ENCODE results near the gene ALG8. TPM values are rescaled to one million over a fixed set of nuclear protein-coding genes. Genes with fewer than 3 reads are reported as not detected.

The ALG8 gene
- total and polyA plus RNA-seq, 2 experiments from 2014 or later: 41.6 to 57.2 TPM

DNA sequence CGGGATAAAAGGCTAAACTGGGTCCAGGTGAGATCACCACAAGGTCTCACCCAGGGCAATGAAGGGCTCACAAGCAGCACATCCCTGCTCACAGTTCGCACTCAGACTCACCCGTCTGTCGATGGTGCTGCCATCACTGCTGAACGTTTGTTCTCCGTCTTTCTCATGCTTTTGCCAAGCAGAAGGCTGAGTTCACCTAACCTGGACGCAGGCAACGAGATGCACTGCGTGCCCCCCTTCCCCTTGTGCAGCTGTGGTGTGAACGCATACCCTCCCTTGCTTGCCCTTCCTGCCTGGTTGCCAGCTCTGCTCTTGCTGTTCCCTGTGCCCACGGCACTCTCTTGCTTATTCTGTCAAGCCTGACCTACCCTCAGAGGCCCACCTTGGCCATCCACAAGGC is 31.0 kb upstream of the ALG8 start:
- peaks cover 18% of the 10 kb centered on the region for H3K4me1 ChIP-seq (ENCODE audit: insufficient read depth)
- no peaks in the 10 kb centered on the region for H3K9me3 ChIP-seq (ENCODE audit: low read depth)
- in situ Hi-C loops (cut with MboI): no loop called here
- peaks cover 20% of the 10 kb centered on the region for H3F3A ChIP-seq (ENCODE audit: insufficient read depth)
- H4K20me1 ChIP-seq (ENCODE audit: insufficient read depth): no peaks in the 10 kb centered on the region
- H3K9me2 ChIP-seq (ENCODE audit: insufficient read depth): no peaks in the 10 kb centered on the region
- peaks cover 8% of the 10 kb centered on the region; the same call in 1 of the 2 replicates for H3K36me3 ChIP-seq (ENCODE audit: low read depth)
- WGBS, 2 experiments (ENCODE audit: low coverage in 1 of 2, low lambda C conversion rate in 2 of 2, missing lambda C conversion rate in 2 of 2): 87 to 91% methylated on average over 11 of the region's 11 CpGs
- no peaks in the 10 kb centered on the region for H3K79me2 ChIP-seq (ENCODE audit: insufficient read depth)
- no peak for TF ChIP-seq EZH2 (IDR thresholded peaks at IDR 0.05; ENCODE audit: insufficient read depth, poor library complexity, severe bottlenecking)
- no peak for TF ChIP-seq EZH2phosphoT487 (IDR thresholded peaks at IDR 0.05; ENCODE audit: insufficient read depth, low read depth)
- no peaks in the 10 kb centered on the region for H3K27me3 ChIP-seq (replicated peaks; ENCODE audit: insufficient read depth)
- H3K27ac ChIP-seq: no peak overlapping the region
- no peak overlapping the region for H3K4me3 ChIP-seq
- no peak for DNase-seq
- no peak overlapping the region for H3K4me2 ChIP-seq (ENCODE audit: unreplicated experiment)
- H2AFZ ChIP-seq: no peak overlapping the region
- H3K9ac ChIP-seq: no peak overlapping the region

GRCh38 chr11:78168539-78169477 is 29.4 kb upstream of the ALG8 start:
- Histone ChIP-seq H4K20me1 (ENCODE audit: insufficient read depth) (no peaks in the 10 kb centered on the region), H3K79me2 (ENCODE audit: insufficient read depth) (no peaks in the 10 kb centered on the region), H3K4me1 (ENCODE audit: insufficient read depth) (peaks cover 18% of the 10 kb centered on the region), H2AFZ (peak overlapping the region; percentile 70), H3K36me3 (ENCODE audit: low read depth) (peaks cover 8% of the 10 kb centered on the region; the same call in 1 of the 2 replicates), H3K9me2 (ENCODE audit: insufficient read depth) (no peaks in the 10 kb centered on the region), H3F3A (ENCODE audit: insufficient read depth) (peaks cover 20% of the 10 kb centered on the region), H3K27me3 (replicated peaks; ENCODE audit: insufficient read depth) (no peaks in the 10 kb centered on the region), H3K27ac (peak overlapping the region; percentile 92), H3K9ac (peak overlapping the region; percentile 76), H3K4me2 (ENCODE audit: unreplicated experiment) (peak overlapping the region; percentile 45), H3K9me3 (ENCODE audit: low read depth) (no peaks in the 10 kb centered on the region), H3K4me3 (no peak overlapping the region)
- in situ Hi-C loops (cut with MboI): no loop called here
- 21 to 24% methylated on average over 16 to 17 of the region's 17 CpGs for WGBS, 2 experiments (ENCODE audit: low coverage in 1 of 2, low lambda C conversion rate in 2 of 2, missing lambda C conversion rate in 2 of 2)
- TF ChIP-seq EZH2phosphoT487 (IDR thresholded peaks at IDR 0.05; ENCODE audit: insufficient read depth, low read depth) (no peak), EZH2 (IDR thresholded peaks at IDR 0.05; ENCODE audit: insufficient read depth, poor library complexity, severe bottlenecking) (no peak)
- DNase-seq: peak; percentile 85

DNA sequence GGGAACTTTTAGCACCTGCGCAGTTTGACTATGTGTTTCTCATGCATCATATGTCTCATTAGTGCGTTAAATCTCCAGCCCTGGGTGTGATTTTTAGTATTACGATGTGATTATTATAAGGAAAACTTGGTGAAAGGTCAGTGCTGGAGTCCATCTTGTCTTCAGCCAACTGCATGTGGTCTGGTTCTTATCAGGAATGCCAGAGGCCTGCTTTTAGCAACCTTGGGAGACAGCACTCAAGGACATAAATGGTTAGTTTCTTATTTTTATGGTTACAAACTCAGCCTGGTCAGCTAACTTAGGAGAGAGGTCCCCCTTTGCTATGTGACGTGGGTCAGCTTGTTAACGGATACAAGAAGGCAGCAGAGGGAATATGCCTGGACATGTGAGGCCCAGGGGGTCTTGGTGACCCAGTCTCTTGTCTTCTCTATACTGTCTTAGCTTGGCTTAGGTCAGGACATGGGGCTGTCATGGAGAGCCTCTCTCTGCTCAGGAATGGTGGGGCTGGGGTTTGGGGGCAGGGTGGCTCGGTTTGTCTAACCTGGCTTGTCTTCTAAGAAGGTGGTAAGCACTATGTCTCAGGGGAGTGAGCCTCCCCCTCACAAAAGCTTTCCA is 27.5 kb upstream of the ALG8 start:
- Histone ChIP-seq H3K9ac (no peak overlapping the region), H3K9me2 (ENCODE audit: insufficient read depth) (no peaks in the 10 kb centered on the region), H3K79me2 (ENCODE audit: insufficient read depth) (no peaks in the 10 kb centered on the region), H3K27ac (no peak overlapping the region), H3K4me3 (no peak overlapping the region), H3K4me1 (ENCODE audit: insufficient read depth) (peaks cover 18% of the 10 kb centered on the region), H3K9me3 (ENCODE audit: low read depth) (no peaks in the 10 kb centered on the region), H4K20me1 (ENCODE audit: insufficient read depth) (no peaks in the 10 kb centered on the region), H3F3A (ENCODE audit: insufficient read depth) (peaks cover 20% of the 10 kb centered on the region), H3K36me3 (ENCODE audit: low read depth) (no peaks in the 10 kb centered on the region), H2AFZ (no peak overlapping the region), H3K27me3 (replicated peaks; ENCODE audit: insufficient read depth) (no peaks in the 10 kb centered on the region), H3K4me2 (ENCODE audit: unreplicated experiment) (no peak overlapping the region)
- in situ Hi-C loops (cut with MboI): no loop called here
- no peak for DNase-seq
- TF ChIP-seq EZH2phosphoT487 (IDR thresholded peaks at IDR 0.05; ENCODE audit: insufficient read depth, low read depth): no peak
- no peak for TF ChIP-seq EZH2 (IDR thresholded peaks at IDR 0.05; ENCODE audit: insufficient read depth, poor library complexity, severe bottlenecking)
- WGBS, 2 experiments (ENCODE audit: low coverage in 1 of 2, low lambda C conversion rate in 2 of 2, missing lambda C conversion rate in 2 of 2): 97% methylated on average over 6 of the region's 6 CpGs

DNA sequence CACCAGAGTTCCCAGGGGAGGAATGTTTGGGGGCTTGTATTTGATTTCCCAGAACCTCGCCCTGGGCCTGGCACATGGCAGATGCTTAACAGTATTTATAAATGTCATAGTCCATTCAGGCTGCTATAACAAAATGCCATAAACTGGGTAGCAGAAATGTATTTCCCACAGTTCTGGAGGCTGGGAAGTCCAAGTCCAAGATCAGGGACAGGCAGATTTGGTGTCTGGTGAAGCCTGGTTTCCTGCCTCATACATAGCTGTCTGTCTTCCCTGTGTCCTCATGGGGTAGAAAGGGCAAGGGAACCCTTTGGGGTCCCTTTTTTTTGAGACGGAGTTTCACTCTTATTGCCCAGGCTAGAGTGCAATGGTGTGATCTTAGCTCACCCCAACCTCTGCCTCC is 25.0 kb upstream of the ALG8 start:
- peaks cover 13% of the 10 kb centered on the region for H3K4me1 ChIP-seq (ENCODE audit: insufficient read depth)
- no peaks in the 10 kb centered on the region for H3K79me2 ChIP-seq (ENCODE audit: insufficient read depth)
- TF ChIP-seq EZH2phosphoT487 (IDR thresholded peaks at IDR 0.05; ENCODE audit: insufficient read depth, low read depth): no peak
- TF ChIP-seq EZH2 (IDR thresholded peaks at IDR 0.05; ENCODE audit: insufficient read depth, poor library complexity, severe bottlenecking): no peak
- DNase-seq: no peak
- no peaks in the 10 kb centered on the region for H3K9me3 ChIP-seq (ENCODE audit: low read depth)
- whole genome bisulfite sequencing, 2 experiments (ENCODE audit: low coverage in 1 of 2, low lambda C conversion rate in 2 of 2, missing lambda C conversion rate in 2 of 2): 98 to 100% methylated on average over 1 to 2 of the region's 2 CpGs
- H3K27ac ChIP-seq: no peak overlapping the region
- no peak overlapping the region for H3K4me2 ChIP-seq (ENCODE audit: unreplicated experiment)
- H3K9me2 ChIP-seq (ENCODE audit: insufficient read depth): no peaks in the 10 kb centered on the region
- H3K27me3 ChIP-seq (replicated peaks; ENCODE audit: insufficient read depth): no peaks in the 10 kb centered on the region
- in situ Hi-C loops (cut with MboI): no loop called here
- no peak overlapping the region for H3K4me3 ChIP-seq
- H2AFZ ChIP-seq: no peak overlapping the region
- no peaks in the 10 kb centered on the region for H3K36me3 ChIP-seq (ENCODE audit: low read depth)
- H3F3A ChIP-seq (ENCODE audit: insufficient read depth): peaks cover 7% of the 10 kb centered on the region; the same call in 1 of the 2 replicates
- no peak overlapping the region for H3K9ac ChIP-seq
- no peaks in the 10 kb centered on the region for H4K20me1 ChIP-seq (ENCODE audit: insufficient read depth)

Data from GM23248 (cell line).